Inflammatory macrophage treated with lipopolysaccharide for 4 hours (primary cell): Measurements from ENCODE around the gene OR10A3.
"Not testable (repeated sequence)": the region's sequence is repeated elsewhere in the genome, so short reads cannot be mapped to it uniquely, and the experiment has no call there.

ENCODE experiments used
- DNase-seq: peaks from one replicate; pipeline ENCODE4 v3.0.0-alpha.2; 2020

OR10A3 gene, protein sequence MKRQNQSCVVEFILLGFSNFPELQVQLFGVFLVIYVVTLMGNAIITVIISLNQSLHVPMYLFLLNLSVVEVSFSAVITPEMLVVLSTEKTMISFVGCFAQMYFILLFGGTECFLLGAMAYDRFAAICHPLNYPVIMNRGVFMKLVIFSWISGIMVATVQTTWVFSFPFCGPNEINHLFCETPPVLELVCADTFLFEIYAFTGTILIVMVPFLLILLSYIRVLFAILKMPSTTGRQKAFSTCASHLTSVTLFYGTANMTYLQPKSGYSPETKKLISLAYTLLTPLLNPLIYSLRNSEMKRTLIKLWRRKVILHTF

DNA sequence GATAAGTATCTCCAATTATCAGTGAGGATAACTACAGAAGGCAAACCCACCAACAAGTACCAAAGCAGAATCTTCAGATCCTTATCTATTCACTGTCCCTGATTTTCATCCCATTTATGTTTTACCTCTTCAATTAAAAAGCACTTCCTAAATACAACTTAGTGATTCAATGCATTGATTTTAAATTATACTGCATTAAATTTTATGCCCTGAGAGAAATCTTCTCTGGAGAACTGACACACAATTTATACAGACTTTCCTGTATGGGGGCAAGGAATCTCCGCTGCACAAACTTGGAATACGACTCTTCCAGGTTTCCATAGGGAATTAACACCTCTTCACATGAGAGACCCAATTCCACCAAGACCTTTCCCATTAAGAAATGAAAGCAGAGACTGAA is at the start of gene OR10A3:
Gene OR10A3, minus strand, starts transcription at position 101 of the 400 bp plus-strand sequence. CDS start 2,188 bp downstream, outside the sequence.
- DNase-seq: no peak

DNA sequence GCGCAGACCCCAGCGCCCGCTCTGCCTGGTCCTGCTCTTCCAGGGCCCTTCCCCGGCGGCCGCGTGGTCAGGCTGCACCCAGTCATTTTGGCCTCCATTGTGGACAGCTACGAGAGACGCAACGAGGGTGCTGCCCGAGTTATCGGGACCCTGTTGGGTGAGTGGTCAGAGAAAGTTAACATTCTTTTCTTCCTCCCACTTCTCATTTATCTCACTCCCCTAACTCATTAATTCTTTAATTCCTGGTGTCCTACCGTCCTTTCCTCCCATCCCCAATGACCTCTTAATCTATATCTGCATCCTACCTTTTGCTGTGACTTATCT is 46.0 kb upstream of the OR10A3 start:
- not testable (repeated sequence) for DNase-seq

DNA sequence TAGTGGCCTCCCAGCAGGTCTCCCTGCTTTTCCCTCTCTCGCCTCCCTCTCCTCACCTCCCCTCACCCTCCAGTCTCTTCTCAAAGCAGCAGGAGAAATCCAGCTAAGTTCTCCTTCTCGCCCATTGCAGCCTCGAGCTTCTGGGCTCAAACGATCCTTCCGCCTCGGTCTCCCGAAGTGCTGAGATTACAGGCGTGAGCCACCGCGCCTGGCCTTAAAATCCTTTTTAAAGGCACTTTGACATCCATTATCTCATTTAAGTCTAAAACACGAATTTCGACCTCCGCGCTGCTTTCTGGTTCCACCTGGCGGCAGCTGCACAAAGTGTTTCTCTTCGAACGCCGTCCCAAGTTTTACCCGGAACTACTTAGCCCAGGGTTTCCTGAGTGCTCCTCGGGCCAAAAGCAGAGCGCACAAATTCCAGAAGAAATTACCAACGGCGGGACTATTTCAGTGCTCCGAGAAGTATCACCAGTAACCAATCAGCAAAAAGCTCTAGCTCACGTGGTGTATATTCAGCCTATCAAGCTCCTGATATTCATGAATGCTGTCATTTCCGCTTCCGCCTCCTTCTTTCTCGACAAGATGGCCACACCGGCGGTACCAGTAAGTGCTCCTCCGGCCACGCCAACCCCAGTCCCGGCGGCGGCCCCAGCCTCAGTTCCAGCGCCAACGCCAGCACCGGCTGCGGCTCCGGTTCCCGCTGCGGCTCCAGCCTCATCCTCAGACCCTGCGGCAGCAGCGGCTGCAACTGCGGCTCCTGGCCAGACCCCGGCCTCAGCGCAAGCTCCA is 45.5 kb upstream of the OR10A3 start, which contains the start of gene EIF3F:
Gene EIF3F, plus strand, starts transcription at position 570 of the 792 bp plus-strand sequence. Its CDS starts 16 bp downstream, at position 586.
- peak; percentile 99 for DNase-seq

DNA sequence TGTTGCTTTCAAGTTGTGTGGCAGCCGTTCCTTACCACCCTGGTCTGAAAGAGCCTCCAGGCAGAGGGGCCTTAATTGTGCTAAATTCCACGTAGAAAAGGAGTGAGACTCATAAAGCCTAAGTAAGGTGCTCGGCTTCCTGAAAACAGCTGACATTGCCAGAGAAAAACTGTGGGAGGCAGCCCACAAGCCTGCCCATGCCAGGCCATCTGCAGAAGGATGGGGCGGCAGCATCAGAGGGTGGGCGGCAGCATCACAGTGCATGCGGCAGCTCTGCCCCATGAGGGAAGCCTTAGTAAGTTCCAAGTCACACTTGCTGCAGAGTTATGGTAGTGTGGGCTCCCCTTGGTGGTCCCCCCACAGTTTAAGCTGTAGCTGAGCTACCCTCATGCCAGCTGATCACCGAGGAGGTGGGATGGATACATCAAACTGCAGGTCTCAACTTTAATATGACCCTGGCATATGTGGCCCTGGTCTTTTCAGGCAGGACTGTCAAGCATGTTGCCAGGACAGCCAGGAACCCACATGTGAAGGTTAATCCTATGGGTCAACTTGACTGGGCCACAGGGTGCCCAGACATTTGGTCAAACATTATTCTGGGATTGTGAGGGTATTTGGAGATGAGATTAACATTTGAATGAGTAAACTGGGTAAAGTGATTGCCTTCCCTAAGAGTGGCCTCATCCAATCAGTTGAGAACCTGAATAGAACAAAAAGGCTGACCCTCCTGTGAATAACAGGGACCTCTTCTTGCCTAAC is 42.5 kb upstream of the OR10A3 start:
- DNase-seq: no peak

DNA sequence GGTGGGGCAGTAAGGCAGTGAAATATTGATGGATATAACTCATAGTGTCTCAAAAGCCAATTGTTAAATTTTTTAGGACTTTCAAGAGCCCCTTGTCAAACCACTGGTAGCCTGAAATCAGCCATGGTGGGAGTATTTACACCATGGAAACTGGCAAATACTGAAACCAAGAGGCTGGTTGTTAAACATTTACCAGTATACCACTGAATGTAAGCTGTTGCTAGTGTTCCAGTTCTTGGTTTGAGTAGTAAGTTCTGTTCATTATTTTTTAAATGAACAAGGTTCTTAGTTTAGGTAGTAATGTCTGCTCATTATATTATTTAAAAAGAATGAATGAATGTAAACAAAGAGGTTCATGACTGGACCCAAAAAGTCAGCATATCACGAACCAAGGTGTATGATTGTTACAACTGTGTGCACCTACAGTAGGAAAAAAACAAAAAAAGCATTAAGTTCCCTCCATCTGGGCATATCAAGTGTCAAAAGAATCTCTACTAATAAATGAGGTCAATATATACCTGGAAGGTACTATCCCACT is 41.1 kb upstream of the OR10A3 start:
- DNase-seq: no peak

DNA sequence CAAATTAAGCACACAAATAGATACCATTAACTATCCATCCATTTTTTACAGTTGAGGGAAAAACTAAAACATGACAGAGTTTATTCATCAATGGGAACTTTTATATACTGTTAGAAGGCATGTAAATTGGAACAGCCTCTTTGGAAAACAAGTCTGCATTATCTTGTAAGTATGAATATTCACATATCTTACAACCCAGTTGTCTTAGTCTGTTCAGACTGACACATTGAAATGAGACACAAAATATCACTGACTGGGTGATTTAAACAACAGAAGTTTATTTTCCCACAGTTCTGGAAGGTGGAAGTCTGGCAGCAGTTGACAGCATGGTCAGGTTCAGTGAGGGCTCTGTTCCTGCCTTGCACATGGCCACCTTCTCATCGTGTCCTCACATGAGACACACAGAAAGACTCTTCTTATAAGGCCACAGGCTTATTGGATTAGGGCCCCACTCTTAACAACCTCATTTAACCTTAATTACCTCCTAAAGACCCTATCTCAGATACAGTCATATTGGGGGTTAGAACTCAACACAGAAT is 40.2 kb upstream of the OR10A3 start:
- no peak for DNase-seq

DNA sequence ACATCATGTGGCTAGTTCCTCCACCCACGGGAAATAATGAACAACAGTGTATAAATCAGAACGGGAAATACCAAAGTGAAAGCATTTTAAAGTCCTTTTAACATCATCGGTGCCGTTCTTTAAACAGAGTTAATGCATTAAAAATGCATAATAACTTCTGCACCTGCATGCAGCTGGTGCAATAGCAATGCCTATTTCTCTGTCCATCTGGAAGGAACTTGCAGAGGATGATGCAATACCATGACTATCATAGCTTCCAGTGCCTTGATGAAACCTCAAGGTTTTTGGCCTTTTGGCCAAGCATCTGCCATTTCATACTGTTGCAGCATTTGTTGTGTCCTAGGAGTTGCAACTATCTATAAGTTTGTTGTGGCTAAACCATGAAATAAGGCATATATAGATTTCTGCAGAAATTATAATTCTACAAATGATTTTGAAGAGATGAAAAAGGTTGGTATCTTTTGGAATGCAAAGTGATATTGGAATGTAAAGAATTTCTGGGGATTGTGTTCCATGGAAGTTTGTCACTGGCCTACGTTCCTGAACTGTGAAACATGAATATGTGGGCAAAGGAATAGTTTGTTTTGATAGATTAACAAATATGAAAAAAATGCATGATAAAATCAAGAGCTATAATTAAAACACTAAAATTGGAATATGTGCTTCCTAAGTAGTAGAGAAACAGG is 35.9 kb upstream of the OR10A3 start:
- DNase-seq: peak; percentile 1

DNA sequence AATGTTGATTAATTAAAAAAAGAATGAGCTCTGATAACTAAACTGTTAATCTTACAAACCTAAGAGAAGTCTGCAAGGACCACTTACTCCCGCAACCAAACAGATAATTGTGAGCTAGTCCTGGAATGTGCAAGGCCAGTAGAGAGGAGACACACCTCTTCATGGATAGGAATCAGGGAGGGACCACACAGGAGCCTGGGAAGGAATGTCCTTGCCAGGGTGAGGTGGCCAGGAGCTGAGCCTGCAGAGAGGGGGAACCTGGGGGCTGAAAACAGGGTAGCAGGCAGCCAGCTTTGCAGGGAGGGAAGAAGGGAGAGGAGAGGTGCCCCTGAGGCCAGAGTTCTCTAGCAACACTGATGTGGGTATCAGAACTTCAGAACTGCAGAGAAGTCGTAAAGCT is 33.2 kb upstream of the OR10A3 start:
- no peak for DNase-seq

DNA sequence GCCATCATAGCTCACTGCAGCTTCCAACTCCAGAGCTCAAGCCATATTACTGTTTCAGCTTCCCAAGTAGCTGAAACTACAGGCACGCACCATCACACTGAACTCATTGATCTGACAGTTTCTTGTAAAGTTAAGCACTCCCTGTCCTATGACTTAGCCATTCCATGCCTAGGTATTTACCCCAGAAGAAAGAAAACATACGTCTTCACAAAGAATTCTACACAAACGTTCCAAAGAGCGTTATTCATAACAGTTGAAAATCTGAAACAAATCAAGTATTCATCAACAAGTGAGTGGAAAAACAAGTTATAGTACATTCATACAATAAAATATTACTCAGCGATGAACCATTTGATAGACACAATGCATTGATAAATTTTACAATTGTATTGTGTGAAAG is 31.5 kb upstream of the OR10A3 start:
- DNase-seq: no peak

DNA sequence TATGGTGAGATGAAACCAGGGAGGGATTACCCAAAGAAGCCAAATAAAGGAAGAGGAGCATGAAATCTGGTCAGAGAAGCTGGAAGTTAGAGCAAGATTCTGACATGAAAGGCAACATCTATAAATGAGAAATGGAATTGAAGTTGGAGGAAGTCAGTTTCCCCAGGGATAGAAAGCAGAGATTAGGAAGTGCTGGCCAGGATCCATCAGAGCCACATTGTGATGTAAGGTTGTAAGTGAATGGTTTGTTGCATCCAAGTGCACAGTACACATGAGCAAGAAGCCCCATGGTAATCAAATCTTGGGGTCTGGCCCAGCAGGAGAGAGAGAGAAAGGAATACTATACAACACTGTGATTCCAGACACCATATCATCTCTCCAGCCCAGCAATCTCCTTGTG is 30.3 kb upstream of the OR10A3 start:
- DNase-seq: no peak

DNA sequence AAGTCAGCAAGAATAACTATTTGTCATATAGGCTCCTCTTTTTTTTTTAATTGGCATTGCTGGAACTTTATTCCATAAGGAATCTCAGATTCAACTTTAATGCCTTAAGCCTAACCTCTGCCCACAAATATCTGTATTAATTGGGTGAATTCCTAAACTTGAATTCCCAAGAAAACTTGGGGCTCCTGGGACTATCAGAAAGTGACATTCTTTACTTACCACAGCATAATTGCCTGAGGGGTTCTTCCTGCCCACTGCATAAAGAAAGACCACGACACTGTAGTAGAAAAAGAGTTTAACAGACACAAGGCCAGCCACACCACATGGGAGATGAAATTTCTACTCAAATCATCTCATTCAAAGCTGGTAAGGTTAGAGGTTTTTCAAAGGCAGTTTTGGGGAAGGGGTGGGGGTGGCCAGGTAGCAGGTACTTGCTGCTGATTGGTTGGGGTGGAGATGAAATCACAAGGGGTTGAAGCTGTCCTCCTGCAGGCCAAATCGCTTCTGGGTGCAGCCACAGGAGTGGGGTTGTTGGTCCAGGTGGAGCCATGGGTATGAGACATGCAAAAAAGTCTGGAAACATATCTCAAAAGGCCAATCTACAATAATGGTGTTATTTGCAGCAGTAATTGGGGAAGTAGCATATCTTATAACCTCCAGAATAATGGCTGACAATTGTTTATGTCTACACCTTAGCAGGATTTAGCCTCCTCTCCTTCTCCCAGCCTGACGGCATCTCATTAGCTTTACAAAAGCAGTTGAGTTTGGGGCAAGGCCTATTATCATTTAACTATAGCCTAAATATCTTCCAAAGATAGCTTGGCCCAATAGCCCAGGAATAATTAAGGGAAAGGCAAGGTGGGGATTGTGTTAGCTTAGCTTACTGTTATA is 28.5 kb upstream of the OR10A3 start:
- DNase-seq: no peak

DNA sequence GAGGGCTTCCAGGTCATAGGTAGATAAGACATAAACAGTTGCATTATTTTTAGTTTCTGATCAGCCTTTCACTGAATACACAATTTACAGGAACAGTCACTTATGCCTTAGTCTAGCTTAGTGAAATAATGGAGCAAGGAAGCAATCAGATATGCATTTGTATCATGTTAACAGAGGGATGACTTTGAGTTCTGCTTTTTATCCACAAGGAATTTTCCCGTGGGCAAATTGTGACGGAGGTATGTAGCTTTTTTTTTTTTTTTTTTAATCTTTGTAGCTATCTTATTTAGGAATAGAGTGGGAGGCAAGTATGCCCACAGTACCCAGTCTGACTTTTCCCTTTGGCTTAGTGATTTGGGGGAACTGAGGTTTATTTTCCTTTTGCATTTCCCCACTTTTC is 27.2 kb upstream of the OR10A3 start:
- no peak for DNase-seq

DNA sequence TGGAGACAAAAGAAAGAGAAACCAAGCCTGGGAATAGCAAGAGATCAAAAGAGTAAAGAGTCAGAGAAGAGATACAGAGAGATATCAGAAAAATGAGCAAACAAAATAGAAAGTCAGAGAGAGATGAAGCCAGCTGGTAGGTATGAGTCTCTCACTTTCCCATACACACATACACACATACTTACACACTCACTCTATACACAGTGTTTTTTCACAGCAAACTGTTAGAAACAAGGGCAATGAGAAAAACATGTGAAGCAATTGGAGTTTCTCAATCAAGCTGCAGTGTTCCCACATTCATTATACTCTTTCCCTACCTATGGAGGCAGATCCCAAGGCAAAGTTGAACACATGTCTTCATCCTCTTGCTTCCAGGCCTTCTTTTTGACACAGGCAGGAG is 26.3 kb upstream of the OR10A3 start:
- DNase-seq: no peak

DNA sequence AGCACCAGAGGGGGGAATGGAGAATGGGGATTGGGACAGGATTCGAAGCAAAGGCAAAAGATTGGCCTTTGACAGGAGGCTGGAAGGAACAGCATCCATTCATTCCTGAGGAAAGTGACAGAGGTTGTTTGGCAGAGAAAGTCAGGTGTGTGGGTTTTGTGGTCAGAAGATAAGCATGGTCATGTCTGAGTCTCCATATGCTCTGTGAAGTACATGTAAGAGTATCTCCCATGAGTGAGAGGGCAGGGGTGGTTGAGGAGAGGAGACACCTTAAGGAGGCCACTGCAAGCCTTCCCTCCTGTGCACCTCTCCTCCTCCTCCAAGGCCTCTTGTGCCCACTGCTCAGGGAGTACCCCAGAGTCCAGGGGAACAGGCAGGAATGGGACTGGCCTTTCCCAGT is 25.6 kb upstream of the OR10A3 start:
- DNase-seq: no peak

DNA sequence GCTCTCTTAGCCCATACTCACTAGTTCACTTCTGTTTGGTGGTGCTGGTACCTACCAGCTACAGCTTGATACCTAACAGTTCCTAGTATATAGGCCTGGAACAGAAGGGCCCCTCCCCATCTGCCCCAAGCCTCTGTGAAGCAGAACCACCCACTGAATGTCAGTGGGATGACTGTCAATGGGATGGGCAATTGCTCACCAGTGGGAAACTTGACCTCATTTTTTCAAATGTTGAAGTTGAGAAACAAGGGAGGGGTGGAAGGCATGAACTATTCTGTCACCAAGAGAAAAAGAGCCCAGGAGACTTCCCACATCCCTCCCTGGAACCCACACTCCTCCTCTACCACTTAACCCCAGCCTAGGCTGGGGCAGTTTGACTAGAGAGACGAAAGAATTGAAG is 23.9 kb upstream of the OR10A3 start, which contains the start of gene NLRP10:
Gene NLRP10, minus strand, starts transcription at position 62 of the 400 bp plus-strand sequence. CDS start 1,952 bp downstream, outside the sequence.
- no peak for DNase-seq

DNA sequence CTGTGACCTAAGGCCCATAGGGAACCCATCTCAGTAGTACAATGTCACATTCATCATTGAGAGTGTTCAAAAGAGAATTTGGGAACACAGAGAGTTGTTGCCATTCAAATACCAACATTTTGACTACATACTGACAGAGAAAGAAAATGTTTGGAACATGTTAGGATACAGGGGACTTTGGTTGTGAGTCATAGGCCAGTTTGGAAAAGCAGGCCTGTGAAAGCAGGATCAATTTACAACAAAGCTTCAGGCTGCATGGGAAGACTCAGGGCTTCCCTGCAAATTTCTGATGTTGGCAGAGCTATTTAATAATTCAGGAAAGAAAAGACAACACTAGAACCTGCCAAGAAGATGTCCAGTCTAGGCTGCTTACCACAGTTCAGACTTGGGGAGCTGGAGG is 23.4 kb upstream of the OR10A3 start:
- DNase-seq: no peak

DNA sequence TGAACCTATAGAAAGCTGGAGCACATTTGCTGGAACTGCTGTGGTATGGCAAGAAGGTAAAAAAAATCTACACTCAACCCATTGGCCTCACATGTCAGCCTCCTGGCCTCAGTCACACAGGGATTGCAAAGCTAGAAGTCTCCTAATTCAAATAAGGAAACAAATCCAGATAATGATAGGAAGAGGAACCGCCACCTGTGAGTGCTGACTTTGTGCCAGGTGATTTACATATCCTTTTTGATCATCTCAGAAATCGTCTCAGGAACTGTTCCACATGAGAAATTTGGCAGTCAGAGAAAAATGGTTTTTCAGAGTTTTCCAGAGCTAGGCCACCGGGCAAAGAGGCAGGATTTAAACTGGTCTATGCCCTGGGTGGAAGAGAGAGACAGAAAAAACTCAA is 22.8 kb upstream of the OR10A3 start:
- DNase-seq: no peak

DNA sequence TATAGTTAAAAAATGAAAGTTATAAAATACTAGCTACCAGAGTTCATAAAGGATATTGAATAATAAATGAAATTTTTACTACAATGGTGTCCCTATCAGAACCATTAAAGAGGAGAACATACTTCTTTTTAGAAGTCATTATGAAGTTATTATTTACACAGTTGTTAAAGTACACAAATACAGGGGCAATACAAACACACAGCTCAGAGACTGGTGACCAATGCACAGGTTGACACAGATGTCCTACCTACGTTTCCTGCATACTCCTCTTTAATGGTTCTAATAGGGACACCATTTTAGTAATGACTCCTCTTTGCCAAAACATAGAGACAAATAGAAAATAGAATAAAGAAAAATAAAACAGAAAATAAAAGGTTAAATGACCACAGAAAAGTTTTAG is 13.7 kb upstream of the OR10A3 start:
- DNase-seq: no peak

DNA sequence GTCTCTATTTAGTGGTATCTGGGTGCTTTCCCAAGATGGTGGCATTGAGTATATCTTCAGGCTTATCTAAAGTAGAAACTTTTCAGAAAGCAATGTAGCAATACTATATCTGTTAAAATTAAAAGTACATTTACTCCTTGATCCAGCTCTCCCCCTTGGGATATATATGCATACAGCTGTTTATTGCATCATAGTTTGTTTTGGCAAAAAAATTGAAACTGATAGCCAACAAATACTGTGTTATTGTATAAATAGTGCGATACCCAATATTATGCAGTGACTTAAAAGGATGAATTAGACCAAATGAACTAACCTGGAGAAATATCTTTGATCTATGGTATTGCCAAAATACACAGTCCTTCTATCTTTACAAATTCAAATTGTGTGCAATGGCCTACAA is 8.4 kb upstream of the OR10A3 start:
- DNase-seq: no peak

DNA sequence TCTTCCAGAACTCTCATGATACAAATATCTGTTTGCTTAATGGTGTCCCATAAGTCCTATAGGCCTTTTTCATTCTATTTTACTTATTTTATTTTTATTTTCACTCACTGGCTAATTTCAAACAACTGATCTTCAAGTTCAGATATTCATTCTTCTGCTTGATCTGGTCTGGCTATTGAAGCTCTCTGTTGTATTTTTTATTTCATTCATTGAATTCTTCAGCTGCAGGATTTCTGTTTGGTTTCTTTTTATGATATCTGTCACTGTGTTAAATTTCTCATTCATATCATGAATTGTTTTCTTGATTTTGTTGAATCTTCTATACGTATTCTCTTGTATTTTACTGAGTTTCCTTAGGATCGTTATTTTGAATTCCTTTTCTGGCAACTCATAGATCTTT is 2.6 kb upstream of the OR10A3 start:
- no peak for DNase-seq

DNA sequence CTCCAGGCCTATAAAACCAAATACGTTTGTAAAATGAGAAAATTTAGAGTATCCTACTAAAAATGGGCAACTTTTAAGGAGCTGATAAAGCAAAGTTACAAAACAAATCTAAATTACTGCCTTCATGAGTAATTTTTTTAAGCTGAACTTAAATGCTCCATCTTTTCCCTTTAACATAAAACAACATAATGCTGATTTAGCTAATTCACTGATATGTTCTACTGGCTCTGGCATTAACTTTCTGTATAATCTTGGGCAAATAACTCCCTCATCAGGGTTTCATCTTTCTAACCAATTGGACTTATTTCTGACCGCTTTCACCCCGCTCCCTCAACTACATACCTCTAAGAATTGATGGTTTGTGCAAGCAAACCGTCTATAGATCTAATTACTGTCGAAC is 362 bp downstream of the OR10A3 start:
- DNase-seq: no peak
